NCI-H1105 treated with DMSO at 0.1 percent for 48 hours (cell line): ENCODE results near the gene RBM17.
"Not testable (repeated sequence)": the region's sequence is repeated elsewhere in the genome, so short reads cannot be mapped to it uniquely, and the experiment has no call there.

Source experiments
- DNase-seq: peaks from one replicate; lab custom pipeline; 2025; lab: John Stamatoyannopoulos, UW

Gene RBM17

DNA sequence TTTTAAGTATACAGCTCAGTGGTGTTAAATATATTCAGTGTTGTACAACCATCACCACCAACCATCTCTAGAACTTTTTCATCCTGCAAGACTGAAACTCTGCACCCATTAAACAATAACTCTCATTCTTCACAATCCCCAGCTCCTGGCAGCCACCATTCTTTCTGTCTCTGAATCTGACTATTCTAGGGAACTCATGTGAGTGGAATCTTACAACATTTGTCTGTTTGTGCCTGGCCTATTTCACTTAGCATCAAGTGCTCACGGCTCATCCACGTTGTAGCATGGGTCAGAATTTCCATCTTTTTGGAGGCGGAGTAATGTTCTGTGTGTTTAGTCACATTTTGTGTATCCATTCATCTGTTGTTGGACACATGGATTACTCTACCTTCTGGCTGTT lies 73.1 kb downstream of the RBM17 start:
- no peak for DNase-seq

DNA sequence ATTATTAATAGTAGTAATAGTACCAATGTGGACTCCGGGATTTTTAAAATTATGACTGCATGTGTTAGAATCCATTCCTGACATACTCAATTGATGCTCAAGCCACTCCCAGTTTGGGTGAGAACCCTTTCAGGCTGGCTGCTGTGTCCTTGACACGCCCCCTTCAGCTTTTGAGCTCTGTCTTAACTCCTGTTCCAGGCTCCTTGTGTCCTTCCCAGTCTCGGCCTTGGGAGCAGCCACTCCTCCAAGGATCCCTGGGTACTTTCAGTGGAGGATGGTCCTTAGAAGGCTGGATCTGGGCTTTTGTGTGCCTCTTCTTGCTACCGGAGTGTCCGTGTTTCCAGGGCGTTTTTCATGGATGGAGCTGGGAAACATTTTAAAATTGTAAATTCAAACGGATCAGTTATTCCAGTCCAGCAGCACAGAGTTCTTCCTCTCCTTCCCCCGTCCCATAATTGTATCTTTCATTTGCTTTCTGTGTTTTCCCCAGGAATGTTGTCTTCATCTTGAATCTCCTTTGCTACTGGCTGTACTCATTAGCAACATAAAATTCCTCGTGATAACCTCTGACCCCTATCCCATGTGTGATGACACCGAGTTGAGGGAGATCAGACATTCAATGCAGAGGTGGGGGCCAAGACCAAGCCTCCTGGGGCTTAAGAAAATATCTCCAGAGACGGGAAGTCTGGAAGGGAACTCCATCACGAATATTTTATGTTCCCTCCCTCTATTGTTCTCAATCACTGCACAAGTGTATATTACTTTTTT lies 73.9 kb downstream of the RBM17 start:
- no peak for DNase-seq

DNA sequence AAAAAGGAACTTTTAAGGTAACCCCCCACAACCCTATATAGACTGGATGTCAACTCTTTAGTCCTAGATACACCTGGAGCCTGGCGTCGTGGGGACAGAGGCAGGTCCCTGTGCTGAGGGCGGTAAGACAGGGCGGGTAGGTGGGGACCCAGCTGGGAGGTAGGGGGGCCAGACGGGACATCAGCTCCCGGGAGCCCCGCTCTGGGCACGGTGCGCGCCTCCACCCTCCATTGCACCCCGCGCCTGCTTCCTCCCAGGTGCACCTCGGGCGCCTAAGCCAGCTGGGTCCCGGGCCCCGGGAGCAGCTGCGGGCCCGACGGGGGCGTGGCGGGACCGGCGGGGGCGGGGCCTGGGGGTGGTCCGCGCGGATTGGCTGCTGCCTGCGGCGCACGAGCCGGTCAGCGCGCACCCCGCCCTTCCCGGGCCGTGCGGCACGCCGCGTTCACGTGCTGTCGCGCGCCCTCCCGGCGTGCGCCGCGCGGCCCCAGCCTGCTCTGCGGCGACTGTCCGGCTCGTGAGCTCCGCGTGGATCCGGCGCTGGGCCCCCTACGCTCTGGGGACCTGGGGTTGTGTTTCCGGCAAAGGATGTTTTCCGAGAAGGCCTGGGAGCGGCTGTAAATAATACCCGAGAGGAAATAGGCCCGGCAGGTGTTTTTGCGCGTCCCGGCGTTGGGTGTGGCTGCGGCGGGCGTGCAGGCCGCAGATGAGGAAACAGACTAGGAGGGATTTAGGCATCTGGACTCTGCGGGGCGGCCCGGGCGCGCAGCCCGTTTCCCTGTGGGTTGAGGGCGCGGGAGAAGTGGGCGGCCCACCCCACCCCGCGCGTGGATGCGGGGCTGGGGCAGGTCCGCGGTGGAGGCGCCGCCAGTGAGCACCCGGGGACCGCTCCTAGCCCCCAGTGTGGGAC lies 74.8 kb downstream of the RBM17 start:
- DNase-seq: peak; percentile 49

DNA sequence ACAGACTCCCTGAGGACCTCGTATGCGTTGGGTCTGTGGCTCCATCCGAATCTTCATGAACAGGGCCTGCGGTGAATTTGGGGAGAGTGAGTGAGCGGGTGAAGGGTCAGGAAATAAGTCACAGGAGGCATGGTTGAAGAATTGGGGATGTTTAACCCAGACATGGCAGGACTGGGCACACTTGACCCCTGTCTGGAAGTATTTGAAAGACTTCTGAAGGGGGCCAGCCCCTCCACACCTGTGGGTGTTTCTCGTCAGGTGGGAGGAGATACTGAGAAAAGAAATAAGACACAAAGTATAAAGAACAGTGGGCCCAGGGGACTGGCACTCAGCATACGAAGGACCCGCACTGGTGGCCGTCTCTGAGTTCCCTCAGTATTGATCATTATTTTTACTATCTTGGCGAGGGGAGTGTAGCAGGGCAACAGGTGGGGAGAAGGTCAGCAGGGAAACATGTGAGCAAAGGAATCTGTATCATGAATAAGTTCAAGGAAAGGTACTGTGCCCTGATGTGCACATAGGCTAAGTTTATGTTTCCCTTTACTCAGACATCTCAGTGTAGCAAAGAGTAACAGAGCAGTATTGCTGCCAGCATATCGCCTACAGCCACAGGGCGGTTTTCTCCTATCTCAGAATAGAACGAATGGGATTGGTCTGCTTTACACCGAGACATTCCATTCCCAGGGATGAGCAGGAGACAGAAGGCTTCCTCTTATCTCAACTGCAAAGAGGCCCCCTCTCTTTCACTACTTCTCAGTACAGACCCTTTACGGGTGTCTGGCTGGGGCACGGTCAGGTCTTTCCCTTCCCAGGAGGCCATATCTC lies 75.6 kb downstream of the RBM17 start:
- no peak for DNase-seq

DNA sequence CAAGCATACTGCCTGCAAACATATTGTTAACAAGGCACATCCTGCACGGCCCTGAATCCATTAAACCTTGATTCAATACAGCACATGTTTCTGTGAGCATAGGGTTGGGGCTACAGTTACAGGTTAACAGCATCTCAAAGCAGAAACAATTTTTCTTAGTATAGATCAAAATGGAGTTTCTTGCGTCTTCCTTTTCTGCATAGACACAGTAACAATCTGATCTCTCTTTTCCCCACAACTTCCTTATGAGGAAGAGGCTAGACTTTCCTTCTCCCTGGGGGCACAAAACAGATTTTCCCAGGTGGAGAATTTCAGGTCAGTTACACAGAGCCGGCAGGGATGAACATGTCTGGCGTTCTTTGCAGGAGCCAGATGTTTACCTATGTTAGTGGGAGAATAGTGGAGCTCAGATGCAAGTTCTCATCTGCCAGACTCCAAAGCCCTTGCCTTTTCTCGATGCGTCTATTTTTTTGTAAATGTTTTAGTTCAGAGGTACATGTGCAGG lies 76.4 kb downstream of the RBM17 start:
- DNase-seq: no peak

DNA sequence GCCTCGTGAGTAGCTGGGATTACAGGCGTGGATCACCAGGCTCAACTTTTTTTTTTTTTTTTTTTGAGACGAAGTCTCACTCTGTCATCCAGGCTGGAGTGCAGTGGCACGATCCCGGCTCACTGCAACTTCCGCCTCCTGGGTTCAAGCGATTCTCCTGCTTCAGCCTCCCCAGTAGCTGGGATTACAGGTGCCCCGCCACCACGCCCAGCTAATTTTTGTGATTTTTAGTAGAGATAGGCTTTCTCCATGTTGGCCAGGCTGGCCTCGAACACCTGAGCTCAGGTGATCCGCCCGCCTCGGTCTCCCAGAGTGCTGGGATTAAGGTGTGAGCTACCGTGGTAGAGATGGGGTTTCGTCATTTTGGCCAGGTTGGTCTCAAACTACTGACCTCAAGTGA lies 77.1 kb downstream of the RBM17 start:
- not testable (repeated sequence) for DNase-seq
